Caki2 (cell line): ENCODE measurements around the gene F8A1. TPM values are rescaled to one million over a fixed set of nuclear protein-coding genes. Genes with fewer than 3 reads are reported as not detected.
"Not testable (repeated sequence)": the region's sequence is repeated elsewhere in the genome, so short reads cannot be mapped to it uniquely, and the experiment has no call there.

Experiments used
- DNase-seq: peaks from one replicate; pipeline ENCODE4 v3.0.0-alpha.2; 2015; ENCODE audit warnings: low read depth
- in situ Hi-C: cut with HindIII; loops from 2 replicates; pipeline ENCODE4 v1.10.0; 2016; ENCODE audit warnings: low sequenced_read_pairs, low pct_unique_long_range_greater_than_20kb, mixed read lengths
- total RNA-seq: library from RNA; depleted of rRNA; stranded (reverse); fragments of >200 nt; shearing (Covaris generic); gene quantifications from 2 replicates; pipeline ENCODE4 v1.2.3, GENCODE V29; 2014; ENCODE audit warnings: low replicate concordance; rRNA removed

F8A1 gene
- 5.0 TPM in 1 of 2 replicates, not detected in the other for total RNA-seq

DNA sequence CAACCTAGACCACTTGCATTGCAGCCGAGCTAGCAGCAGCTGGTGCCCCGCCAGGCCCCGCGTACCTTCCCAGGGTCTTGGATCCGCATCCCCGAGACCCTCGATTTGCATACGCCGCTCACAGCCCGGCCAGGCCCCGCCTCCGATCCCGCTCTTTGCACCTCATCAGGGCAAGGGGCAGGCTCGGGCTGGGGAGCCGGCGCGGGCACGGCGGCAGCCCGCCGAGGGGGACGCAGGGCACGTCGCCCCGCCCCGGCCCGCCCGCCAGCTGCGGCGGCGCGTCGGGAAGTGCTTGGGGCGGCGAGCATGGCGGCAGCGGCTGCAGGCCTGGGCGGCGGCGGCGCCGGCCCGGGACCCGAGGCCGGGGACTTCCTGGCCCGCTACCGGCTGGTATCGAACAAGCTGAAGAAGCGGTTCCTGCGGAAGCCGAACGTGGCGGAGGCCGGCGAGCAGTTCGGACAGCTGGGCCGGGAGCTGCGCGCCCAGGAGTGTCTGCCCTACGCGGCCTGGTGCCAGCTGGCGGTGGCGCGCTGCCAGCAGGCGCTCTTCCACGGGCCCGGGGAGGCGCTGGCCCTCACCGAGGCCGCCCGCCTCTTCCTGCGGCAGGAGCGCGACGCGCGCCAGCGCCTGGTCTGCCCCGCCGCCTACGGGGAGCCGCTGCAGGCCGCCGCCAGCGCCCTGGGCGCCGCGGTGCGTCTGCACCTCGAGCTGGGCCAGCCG, at the start of gene F8A1:
F8A1 (plus strand) TSS at position 287 of the 720 bp plus-strand sequence; CDS start at position 307, 20 bp downstream.
- DNase-seq, in situ Hi-C loops: not testable (repeated sequence)

DNA sequence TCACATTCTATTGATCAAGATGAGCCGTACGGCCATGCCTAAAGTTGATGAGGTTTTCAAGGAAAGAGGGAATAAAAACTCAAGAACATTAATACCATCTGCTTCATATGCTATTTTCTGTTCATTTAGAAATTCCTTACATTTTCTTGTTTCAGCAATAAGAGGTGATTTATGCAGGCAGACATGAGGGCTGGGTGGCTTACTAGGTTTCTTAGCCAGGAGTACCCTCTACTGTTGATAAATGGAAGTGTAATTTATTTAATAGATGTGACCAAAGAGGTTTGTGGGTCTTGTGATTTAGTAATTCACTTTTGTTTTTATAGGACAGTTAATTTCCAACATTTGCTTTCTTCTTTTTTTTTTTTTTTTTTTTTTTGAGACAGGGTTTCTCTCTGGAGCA, 45.3 kb upstream of the F8A1 start:
- in situ Hi-C loops: no loop called here
- peak; percentile 28 for DNase-seq

DNA sequence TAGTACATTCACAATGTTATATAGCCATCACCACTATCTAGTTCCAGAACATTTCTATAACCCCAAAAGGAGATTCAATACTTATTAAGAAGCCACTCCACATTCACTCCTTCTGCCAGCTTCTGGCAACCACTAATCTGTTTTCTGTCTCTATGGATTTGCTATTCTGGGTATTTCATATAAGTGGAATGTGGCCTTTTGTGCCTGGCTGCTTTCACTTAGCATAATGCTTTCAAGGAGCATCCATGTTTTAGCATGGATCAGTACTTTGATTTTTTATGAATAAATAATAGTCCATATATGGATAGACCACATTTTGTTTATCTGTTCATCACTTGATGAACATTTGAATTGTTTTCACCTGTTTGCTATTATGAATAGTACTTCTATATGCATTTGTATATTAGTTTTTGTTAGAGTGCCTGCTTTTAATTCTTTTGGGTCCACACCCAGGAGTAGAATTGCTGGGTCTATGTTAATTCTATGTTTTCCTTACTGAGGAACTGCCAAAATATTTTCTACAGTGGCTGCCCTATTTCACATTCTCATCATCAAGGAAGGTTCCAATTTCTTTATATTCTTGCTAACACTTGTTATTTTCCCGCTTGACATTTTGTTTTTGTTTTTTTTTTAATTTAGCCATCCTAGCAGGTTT, 35.1 kb upstream of the F8A1 start:
- in situ Hi-C loops: no loop called here
- no peak for DNase-seq

DNA sequence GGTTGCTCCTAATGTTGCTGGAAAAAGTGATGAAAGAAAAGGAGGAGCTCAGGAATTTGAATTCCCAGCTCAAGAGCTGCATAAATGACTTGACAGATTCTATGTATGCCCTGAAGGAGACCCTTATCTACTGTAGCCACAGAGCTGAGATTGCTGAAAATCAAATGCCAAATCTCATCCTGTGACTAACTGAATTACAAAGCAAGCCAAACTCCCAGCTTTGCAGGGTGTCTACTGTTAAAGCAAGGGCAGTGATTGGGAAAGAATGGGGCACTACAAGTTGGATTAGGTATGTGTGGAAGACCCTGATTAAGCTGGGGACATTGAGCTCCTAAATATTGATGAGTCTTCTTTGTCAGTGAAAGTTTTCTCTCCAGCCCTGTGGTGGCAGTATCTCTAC, 30.9 kb upstream of the F8A1 start:
- in situ Hi-C loops: no loop called here
- no peak for DNase-seq

DNA sequence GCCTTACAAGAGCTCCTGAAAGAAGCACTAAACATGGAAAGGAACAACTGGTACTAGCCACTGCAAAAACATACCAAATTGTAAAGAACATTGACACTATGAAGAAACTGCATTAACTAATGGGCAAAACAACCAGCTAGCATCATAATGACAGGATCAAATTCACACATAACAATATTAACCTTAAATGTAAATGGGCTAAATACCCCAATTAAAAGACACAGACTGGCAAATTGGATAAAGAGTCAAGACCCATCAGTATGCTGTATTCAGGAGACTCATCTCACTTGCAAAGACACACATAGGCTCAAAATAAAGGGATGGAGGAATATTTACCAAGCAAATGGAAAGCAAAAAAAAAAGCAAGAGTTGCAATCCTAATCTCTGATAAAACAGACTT, 17.6 kb upstream of the F8A1 start:
- in situ Hi-C loops: not testable (repeated sequence)

DNA sequence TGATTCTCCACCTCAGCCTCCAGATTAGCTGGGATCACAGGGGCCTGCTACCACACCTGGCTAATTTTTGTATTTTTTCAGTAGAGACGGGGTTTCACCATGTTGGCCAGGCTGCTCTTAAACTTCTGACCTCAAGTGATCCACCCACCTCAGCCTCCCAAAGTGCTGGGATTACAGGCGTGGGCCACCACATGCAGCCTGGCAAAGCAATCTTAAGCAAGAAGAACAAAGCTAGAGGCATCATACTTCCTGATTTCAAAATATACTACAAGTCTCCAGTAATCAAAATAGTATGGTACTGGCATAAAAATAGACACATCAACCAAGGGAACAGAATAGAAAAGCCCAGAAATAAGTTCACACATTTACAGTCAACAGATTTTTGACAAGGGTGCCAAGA, 12.8 kb upstream of the F8A1 start:
- in situ Hi-C loops: no loop called here
- no peak for DNase-seq

More for the DNA sequence above, 17.6 kb upstream of the F8A1 start:
- DNase-seq: not testable (repeated sequence)

DNA sequence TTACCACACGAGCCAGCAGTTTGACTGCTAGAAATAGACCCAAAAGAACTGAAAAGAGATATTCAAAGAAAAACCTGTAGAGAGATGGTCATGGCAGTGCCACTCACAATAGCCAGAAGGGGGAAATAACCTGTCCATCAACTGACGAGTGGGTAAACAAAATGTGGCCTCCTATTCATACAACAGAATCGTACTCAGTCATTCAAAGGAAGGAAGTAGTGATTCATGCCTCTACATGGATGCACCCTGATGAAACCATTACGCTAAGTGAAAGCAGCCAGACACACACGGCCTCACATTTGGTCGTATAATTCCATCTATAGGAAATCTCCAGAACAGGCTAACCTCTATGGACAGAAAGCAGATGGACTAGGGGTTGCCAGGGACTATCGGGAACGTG, 2.1 kb upstream of the F8A1 start:
- in situ Hi-C loops: not testable (repeated sequence)

DNA sequence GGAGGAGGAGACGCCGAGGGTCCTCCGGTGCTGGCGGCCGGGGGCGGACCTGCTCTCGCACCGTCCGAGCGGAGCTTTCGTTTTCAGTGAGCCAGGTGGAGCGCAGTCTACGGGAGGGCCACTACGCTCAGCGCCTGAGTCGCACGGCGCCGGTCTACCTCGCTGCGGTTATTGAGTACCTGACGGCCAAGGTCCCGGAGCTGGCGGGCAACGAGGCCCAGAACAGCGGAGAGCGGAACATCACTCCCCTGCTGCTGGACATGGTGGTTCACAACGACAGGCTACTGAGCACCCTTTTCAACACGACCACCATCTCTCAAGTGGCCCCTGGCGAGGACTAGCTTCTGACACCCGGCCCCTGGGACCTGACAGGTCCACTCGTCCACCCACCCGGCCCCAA, 1.1 kb upstream of the F8A1 start:
- in situ Hi-C loops: not testable (repeated sequence)

More for the DNA sequence above, 2.1 kb upstream of the F8A1 start:
- not testable (repeated sequence) for DNase-seq

DNA sequence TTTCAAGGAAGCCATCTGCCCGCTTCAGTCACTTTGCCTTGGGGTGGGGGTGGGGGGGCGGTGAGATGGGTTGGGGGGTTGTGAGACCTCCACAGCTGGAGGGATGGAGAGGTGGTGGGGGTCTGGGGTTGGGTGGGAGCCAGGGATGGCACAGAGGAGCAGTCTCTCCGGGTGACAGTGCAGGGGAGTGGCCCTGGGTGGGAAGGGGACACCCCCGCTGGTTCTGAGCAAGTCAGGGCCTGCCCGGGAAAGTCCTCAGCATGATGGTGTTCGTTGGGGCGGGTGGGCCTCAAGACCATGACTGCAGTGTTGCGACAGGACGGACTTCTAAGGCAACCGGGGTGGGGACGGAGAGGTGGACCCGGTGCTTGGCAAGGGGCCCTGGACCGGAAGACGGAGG, 606 bp upstream of the F8A1 start:
- DNase-seq, in situ Hi-C loops: not testable (repeated sequence)

More for the DNA sequence above, 1.1 kb upstream of the F8A1 start:
- not testable (repeated sequence) for DNase-seq

DNA sequence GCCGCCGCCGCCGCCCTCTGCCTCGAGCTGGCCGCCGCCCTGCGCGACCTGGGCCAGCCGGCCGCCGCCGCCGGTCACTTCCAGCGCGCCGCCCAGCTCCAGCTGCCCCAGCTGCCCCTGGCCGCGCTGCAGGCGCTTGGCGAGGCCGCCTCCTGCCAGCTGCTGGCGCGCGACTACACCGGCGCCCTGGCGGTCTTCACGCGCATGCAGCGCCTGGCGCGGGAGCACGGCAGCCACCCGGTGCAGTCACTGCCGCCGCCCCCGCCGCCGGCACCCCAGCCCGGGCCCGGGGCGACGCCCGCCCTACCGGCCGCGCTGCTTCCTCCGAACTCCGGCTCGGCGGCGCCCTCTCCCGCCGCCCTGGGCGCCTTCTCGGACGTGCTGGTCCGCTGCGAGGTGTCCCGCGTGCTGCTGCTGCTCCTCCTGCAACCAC, 650 bp downstream of the F8A1 start:
- in situ Hi-C loops: not testable (repeated sequence)

DNA sequence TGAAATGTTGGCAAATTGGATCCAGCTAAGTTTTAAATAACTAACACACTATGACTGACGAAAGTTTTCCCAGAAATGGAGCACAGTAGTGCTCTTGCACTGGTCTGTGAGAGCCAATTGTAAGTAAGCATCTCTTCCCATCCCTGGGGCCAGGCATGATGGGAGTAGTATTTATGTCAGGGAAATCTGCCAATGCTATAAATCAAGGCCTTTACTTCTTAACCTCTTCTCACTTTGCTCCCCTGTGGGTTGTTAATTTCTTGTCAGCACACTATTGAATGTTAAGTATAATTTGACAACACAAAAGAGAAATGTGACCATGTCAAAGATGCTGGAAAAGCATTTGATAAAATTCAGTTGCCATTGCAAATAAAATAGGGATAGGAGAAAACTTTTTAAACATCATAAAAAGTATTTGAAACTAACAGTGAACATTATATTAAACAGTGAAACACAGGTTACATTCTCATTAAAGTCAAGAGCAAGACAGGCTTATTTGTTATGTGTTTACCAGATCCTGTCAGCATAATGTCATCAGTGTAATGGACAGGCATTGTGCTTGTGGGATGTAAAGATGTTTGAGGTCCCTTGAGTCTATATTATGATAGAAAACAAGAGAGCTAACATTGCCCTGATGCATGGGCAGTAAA, 5.0 kb downstream of the F8A1 start:
- in situ Hi-C loops: no loop called here
- DNase-seq: no peak

More for the DNA sequence above, 650 bp downstream of the F8A1 start:
- DNase-seq: not testable (repeated sequence)

DNA sequence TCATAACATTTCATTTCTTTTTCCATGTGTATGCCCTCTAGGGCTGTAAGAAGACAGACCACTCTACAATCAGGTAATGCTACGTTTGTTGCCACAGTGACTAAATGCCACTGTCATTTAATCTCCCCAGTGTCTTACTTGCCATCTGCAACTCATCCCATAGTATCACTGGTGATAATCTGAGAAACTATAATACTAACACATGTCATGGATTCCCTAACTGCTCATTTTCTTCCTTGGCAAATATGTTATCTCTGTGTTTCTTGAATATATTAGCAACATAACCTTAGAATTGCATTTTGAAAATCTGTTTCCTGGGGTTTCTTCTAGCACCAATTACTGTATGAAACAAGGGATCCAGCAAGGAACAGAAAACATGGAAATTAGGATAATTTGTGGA, 6.1 kb downstream of the F8A1 start:
- in situ Hi-C loops: no loop called here
- no peak for DNase-seq

DNA sequence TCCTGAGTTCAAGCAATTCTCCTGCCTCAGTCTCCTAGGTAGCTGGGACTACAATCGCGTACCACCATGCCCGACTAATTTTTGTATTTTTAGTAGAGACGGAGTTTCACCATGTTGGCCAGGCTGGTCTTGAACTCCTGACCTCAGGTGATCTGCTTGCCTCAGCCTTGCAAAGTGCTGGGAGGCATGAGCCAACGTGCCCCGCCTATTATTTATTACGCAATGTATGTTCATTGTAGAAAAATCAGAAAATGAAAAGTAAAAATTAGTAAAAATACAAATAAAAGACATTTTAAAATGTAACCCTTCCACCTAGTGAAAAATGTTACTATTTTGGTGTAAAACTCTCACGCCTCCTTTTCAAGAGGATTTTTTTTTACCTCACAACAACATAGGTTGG, 14.2 kb downstream of the F8A1 start:
- in situ Hi-C loops: no loop called here
- no peak for DNase-seq

DNA sequence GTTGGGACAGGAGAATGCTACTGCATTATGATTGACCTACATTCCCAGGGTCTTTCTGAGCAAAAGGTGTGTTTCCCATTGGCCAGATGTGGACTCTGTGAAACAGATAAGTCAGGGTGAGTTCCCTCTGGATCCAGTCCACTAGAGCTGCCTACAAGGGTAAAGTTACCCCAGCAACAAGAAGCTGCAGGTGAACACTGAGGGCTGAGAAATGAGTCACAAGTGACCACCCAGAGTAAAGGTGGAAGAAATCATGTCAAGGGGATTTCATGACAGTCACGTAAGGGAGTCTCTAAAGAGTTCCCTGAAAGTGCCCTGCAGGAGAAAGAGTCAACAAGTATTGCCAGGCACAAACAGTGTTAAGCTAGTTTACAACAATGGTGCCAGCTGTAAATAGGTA, 16.3 kb downstream of the F8A1 start:
- in situ Hi-C loops: no loop called here

DNA sequence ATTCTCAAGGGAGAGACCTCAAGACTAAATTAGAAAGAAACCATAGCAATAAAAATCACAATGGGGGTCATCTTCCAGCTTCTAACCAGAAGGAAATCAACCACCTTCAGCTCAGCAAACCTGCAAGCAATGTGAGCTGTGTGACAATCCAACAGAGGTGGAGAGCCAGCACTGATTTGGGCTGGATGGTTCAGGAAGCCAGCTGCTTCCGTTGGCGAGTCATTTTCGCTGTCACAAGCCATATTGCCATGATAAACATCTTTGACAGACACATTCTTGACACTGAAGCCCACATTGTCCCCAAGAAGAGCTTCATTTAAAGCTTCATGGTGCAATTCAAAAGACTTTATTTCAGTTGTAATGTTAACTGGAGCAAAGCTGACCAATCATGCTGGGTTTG, 22.7 kb downstream of the F8A1 start:
- in situ Hi-C loops: no loop called here
- DNase-seq: no peak

More for the DNA sequence above, 16.3 kb downstream of the F8A1 start:
- DNase-seq: no peak

DNA sequence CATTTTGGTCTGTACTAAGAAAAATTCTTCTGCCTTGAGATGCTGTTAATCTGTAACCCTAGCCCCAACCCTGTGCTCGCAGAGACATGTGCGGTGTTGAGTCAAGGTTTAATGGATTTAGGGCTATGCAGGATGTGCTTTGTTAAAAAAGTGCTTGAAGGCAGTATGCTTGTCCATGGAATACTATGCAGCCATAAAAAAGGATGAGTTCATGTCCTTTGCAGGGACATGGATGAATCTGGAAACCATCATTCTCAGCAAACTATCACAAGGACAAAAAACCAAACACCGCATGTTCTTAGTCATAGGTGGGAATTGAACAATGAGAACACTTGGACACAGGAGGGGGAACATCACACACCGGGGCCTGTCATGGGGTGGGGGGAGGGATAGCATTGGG, 23.9 kb downstream of the F8A1 start:
- in situ Hi-C loops, DNase-seq: not testable (repeated sequence)

DNA sequence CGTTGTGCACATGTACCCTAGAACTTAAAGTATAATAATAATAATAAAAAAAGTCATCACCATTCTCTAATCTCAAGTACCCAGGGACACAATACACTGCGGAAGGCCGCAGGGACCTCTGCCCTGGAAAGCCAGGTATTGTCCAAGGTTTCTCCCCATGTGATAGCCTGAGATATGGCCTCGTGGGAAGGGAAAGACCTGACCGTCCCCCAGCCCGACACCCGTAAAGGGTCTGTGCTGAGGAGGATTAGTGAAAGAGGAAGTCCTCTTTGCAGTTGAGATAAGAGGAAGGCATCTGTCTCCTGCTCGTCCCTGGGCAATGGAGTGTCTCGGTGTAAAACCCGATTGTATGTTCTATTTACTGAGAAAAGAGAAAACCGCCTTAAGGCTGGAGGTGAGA, 24.4 kb downstream of the F8A1 start:
- DNase-seq, in situ Hi-C loops: not testable (repeated sequence)

DNA sequence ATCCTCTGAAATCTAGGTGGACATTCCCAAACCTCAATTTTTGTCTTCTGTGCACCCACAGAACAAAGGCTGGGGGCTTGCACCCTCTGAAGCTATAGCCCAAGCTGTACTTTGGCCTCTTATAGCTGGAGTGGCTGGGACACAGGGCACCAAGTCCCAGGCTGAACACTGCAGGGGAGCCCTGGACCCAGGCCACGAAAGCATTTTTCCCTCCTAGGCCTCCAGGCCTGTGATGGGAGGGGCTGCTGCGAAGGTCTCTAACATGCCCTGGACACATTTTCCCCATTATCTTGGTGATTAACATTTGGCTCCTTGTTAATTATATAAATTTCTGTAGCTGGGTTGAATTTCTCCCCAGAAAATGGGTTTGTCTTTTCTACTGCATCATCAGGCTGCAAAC, 27.9 kb downstream of the F8A1 start:
- in situ Hi-C loops: no loop called here
- no peak for DNase-seq

DNA sequence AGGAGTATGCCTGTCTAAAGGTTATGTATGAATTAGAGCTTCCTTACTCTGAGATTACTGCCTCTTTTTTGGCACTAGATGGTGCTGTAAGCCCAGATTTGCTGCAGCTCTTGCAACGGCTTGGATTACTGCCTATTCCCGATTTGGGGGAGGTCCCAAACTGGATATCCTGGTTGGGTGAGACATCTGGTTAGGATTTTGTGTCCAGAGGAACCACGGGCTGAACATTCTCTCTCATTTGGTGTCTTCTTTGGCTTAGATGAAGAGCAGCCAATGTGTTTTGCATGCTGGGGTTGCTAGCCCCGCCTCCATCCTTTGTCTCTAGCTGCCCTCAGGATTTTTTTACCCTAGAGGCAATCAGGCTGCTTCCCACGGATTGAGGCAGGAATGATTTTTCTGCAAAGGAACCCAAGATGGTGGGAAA, 31.9 kb downstream of the F8A1 start:
- in situ Hi-C loops: no loop called here

More for the DNA sequence above, 31.9 kb downstream of the F8A1 start:
- peak; percentile 58 for DNase-seq
